GM12865 (cell line): Measurements from ENCODE around the gene FHOD1.

Experiments used
- DNase-seq: peaks from one replicate; pipeline ENCODE4 v3.0.0; 2010; ENCODE audit warnings: low read depth
- H3K4me3 ChIP-seq: 2 replicates; pipeline ENCODE4 v1.5.1; 2011; ENCODE audit warnings: mild to moderate bottlenecking, low read depth, low read length, control low read depth
- CTCF ChIP-seq: IDR thresholded peaks from 2 replicates; pipeline ENCODE4 v1.5.1; 2011; ENCODE audit warnings: low read length, control low read depth, low read depth, inconsistent platforms; ENCODE audit not compliant: insufficient read depth; ENCODE audit errors: missing control alignments

FHOD1 gene

GRCh38 chr16:67184453-67184994, 62.8 kb downstream of the FHOD1 start:
- TF ChIP-seq CTCF: no peak
- DNase-seq: no peak
- H3K4me3 ChIP-seq: peak overlapping the region; percentile 75

- DNase-seq: peak; percentile 97
These were observed 63.4 kb downstream of the FHOD1 start, which contains the start of gene MATCAP1 for GRCh38 chr16:67183627-67184452. Gene MATCAP1 (minus strand): TSS chr16:67183963. CDS start chr16:67180610, 3,353 bp downstream.

GRCh38 chr16:67183284-67183626, 64.0 kb downstream of the FHOD1 start:
- no peak for DNase-seq
- no peak for TF ChIP-seq CTCF
- H3K4me3 ChIP-seq: peak overlapping the region; percentile 75

More at GRCh38 chr16:67183627-67184452, 63.4 kb downstream of the FHOD1 start, which contains the start of gene MATCAP1:
- TF ChIP-seq CTCF: no peak
- peak within 1 kb of the TSS; percentile 75 for H3K4me3 ChIP-seq

- no peak for DNase-seq
- no peak for TF ChIP-seq CTCF
- H3K4me3 ChIP-seq: no peak overlapping the region
These were observed 65.0 kb downstream of the FHOD1 start for GRCh38 chr16:67182288-67182687.

GRCh38 chr16:67181346-67181745, 65.9 kb downstream of the FHOD1 start:
- TF ChIP-seq CTCF: no peak
- no peak overlapping the region for H3K4me3 ChIP-seq
- DNase-seq: no peak

GRCh38 chr16:67180166-67180565, 67.1 kb downstream of the FHOD1 start:
- TF ChIP-seq CTCF: no peak
- no peak for DNase-seq
- H3K4me3 ChIP-seq: no peak overlapping the region
